ENCODE data around the gene ANKRD11. TPM values are rescaled to one million over a fixed set of nuclear protein-coding genes. Genes with fewer than 3 reads are reported as not detected.
A peak's percentile ranks its signal among the peaks of the same experiment; 100 is the strongest.
"Not testable (repeated sequence)": the region's sequence is repeated elsewhere in the genome, so short reads cannot be mapped to it uniquely, and the experiment has no call there.

ANKRD11 gene
- total and polyA plus RNA-seq, 2 donors: 51.2 to 73.3 TPM

- H3K27ac ChIP-seq (ENCODE audit: low read depth); H3K36me3 ChIP-seq (ENCODE audit: insufficient read depth); H3K4me1 ChIP-seq (ENCODE audit: insufficient read depth); DNase-seq (ENCODE audit: extremely low spot score); H3K4me3 ChIP-seq (ENCODE audit: low read depth, low read length): not testable (repeated sequence)
- WGBS: 90% methylated on average over 39 of the region's 41 CpGs
These were observed 161.7 kb downstream of the ANKRD11 start for GRCh38 chr16:89328412-89329400.

GRCh38 chr16:89326721-89327120 lies 163.6 kb downstream of the ANKRD11 start:
- DNase-seq (ENCODE audit: extremely low spot score): no peak
- Histone ChIP-seq H3K36me3 (ENCODE audit: insufficient read depth) (no peaks in the 10 kb centered on the region), H3K27ac (ENCODE audit: low read depth) (no peak overlapping the region), H3K4me1 (ENCODE audit: insufficient read depth) (peaks cover 4% of the 10 kb centered on the region), H3K4me3 (ENCODE audit: low read depth, low read length) (no peak overlapping the region)
- WGBS: 85% methylated on average over 7 of the region's 7 CpGs

GRCh38 chr16:89325861-89326471 lies 164.4 kb downstream of the ANKRD11 start:
- peaks cover 4% of the 10 kb centered on the region for H3K4me1 ChIP-seq (ENCODE audit: insufficient read depth)
- no peak for DNase-seq (ENCODE audit: extremely low spot score)
- no peak overlapping the region for H3K4me3 ChIP-seq (ENCODE audit: low read depth, low read length)
- H3K36me3 ChIP-seq (ENCODE audit: insufficient read depth): no peaks in the 10 kb centered on the region
- peak overlapping the region; percentile 56 for H3K27ac ChIP-seq (ENCODE audit: low read depth)
- 23% methylated on average over 18 of the region's 18 CpGs for WGBS

GRCh38 chr16:89324056-89325010 lies 166.0 kb downstream of the ANKRD11 start:
- peaks cover 6% of the 10 kb centered on the region for H3K4me1 ChIP-seq (ENCODE audit: insufficient read depth)
- H3K36me3 ChIP-seq (ENCODE audit: insufficient read depth): no peaks in the 10 kb centered on the region
- WGBS: 88% methylated on average over 32 of the region's 32 CpGs
- no peak overlapping the region for H3K27ac ChIP-seq (ENCODE audit: low read depth)
- no peak overlapping the region for H3K4me3 ChIP-seq (ENCODE audit: low read depth, low read length)
- no peak for DNase-seq (ENCODE audit: extremely low spot score)

GRCh38 chr16:89323120-89323960 lies 167.0 kb downstream of the ANKRD11 start:
- Histone ChIP-seq H3K36me3 (ENCODE audit: insufficient read depth) (no peaks in the 10 kb centered on the region), H3K27ac (ENCODE audit: low read depth) (no peak overlapping the region), H3K4me3 (ENCODE audit: low read depth, low read length) (no peak overlapping the region), H3K4me1 (ENCODE audit: insufficient read depth) (peaks cover 6% of the 10 kb centered on the region)
- WGBS: 79% methylated on average over 24 of the region's 26 CpGs
- no peak for DNase-seq (ENCODE audit: extremely low spot score)

GRCh38 chr16:89322321-89323119 lies 167.8 kb downstream of the ANKRD11 start:
- Histone ChIP-seq H3K36me3 (ENCODE audit: insufficient read depth) (no peaks in the 10 kb centered on the region), H3K4me3 (ENCODE audit: low read depth, low read length) (no peak overlapping the region), H3K4me1 (ENCODE audit: insufficient read depth) (peaks cover 6% of the 10 kb centered on the region), H3K27ac (ENCODE audit: low read depth) (no peak overlapping the region)
- 53% methylated on average over 19 of the region's 19 CpGs for WGBS
- DNase-seq (ENCODE audit: extremely low spot score): no peak

- H3K4me3 ChIP-seq (ENCODE audit: low read depth, low read length): no peak overlapping the region
- H3K4me1 ChIP-seq (ENCODE audit: insufficient read depth): peaks cover 5% of the 10 kb centered on the region
- no peaks in the 10 kb centered on the region for H3K36me3 ChIP-seq (ENCODE audit: insufficient read depth)
- DNase-seq (ENCODE audit: extremely low spot score): no peak
- H3K27ac ChIP-seq (ENCODE audit: low read depth): no peak overlapping the region
- WGBS: 49% methylated on average over 30 of the region's 30 CpGs
These were observed 169.4 kb downstream of the ANKRD11 start for GRCh38 chr16:89320782-89321501.

DNA sequence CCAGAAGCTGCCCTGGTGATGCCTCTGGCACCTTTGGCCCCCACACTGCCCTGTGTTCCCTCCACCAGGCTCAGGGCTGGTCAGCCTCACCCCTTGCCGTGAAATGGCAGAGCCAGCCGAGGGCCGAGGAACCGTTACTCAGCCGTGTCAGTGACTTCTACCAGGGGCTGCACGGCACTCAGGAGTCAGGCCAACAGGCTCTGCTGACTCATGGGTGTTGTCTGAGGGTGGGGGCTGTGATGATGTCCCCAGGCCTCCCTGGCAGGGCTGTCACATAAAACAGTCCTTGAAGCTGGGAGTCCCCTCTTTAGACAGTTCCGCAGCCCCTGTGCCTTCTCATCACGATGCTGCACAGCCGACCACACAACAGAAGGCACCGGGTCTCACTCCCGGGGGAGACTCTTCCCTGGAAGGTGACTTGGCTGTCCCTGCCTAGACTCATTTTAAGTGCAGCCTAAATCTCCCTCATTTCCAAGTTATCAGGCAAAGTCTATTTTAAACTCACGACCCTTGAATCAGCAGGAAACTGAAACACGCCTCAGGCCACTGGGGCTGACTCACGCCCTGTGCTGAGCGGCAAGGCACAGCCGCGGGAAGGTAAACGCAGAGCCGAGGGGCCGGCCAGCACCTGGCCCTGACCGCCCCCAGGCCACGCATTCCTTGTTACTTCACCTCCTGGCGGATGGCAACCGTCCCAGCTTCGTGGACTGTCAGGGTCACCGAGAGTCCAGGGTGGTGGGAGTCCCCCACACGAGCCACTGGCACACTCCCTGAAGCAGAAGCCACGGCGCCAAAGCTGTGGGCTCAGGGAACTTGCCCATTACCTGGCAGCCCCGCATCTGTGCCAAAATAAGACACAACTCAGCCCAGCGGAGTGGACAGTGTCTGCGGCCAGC lies 170.2 kb downstream of the ANKRD11 start:
- 20% methylated on average over 32 of the region's 32 CpGs for WGBS
- DNase-seq (ENCODE audit: extremely low spot score): no peak
- no peaks in the 10 kb centered on the region for H3K36me3 ChIP-seq (ENCODE audit: insufficient read depth)

DNA sequence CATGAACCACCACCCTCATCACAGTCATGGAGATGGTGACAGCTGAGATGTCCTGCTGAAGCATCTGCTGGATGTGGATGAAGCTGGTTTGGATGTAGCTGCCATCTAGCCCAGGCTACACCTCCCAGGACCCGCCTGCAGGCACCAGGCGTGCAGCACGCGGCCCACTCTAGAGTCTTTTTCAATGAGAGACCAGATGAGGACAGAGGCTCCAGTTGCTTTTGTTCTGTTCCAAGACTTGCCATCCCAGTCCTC lies 170.8 kb downstream of the ANKRD11 start:
- Histone ChIP-seq H3K4me3 (ENCODE audit: low read depth, low read length) (no peak overlapping the region), H3K36me3 (ENCODE audit: insufficient read depth) (no peaks in the 10 kb centered on the region), H3K4me1 (ENCODE audit: insufficient read depth) (peaks cover 5% of the 10 kb centered on the region), H3K27ac (ENCODE audit: low read depth) (no peak overlapping the region)
- WGBS: 94% methylated on average over 4 of the region's 4 CpGs
- no peak for DNase-seq (ENCODE audit: extremely low spot score)

More for the DNA sequence above, 170.2 kb downstream of the ANKRD11 start:
- Histone ChIP-seq H3K4me1 (ENCODE audit: insufficient read depth) (peaks cover 5% of the 10 kb centered on the region), H3K27ac (ENCODE audit: low read depth) (no peak overlapping the region), H3K4me3 (ENCODE audit: low read depth, low read length) (no peak overlapping the region)

GRCh38 chr16:89318871-89319630 lies 171.3 kb downstream of the ANKRD11 start:
- 86% methylated on average over 28 of the region's 28 CpGs for WGBS
- no peak overlapping the region for H3K4me3 ChIP-seq (ENCODE audit: low read depth, low read length)
- H3K27ac ChIP-seq (ENCODE audit: low read depth): no peak overlapping the region
- H3K36me3 ChIP-seq (ENCODE audit: insufficient read depth): no peaks in the 10 kb centered on the region
- no peak for DNase-seq (ENCODE audit: extremely low spot score)
- peaks cover 5% of the 10 kb centered on the region for H3K4me1 ChIP-seq (ENCODE audit: insufficient read depth)

GRCh38 chr16:89318430-89318758 lies 172.0 kb downstream of the ANKRD11 start:
- no peak for DNase-seq (ENCODE audit: extremely low spot score)
- H3K27ac ChIP-seq (ENCODE audit: low read depth): no peak overlapping the region
- no peak overlapping the region for H3K4me3 ChIP-seq (ENCODE audit: low read depth, low read length)
- peaks cover 5% of the 10 kb centered on the region for H3K4me1 ChIP-seq (ENCODE audit: insufficient read depth)
- 94% methylated on average over 11 of the region's 11 CpGs for WGBS
- no peaks in the 10 kb centered on the region for H3K36me3 ChIP-seq (ENCODE audit: insufficient read depth)
